Esophagus (tissue), 2 donors: ENCODE data around the gene CCDC97. TPM values are rescaled to one million over a fixed set of nuclear protein-coding genes. Genes with fewer than 3 reads are reported as not detected.
A peak's percentile ranks its signal among the peaks of the same experiment; 100 is the strongest.

Experiments
- H3K27ac ChIP-seq, 2 donors: one replicate each; pipeline ENCODE4 v1.5.1; 2013; ENCODE audit warnings: low read depth in 2 of 2, mild to moderate bottlenecking in 2 of 2, inconsistent platforms in 1 of 2, low read length in 1 of 2, moderate library complexity in 1 of 2
- H3K27me3 ChIP-seq, 2 donors: one replicate each; pipeline ENCODE4 v1.6.1; 2013; ENCODE audit warnings: low read length in 2 of 2, control low read depth in 1 of 2, mild to moderate bottlenecking in 1 of 2; ENCODE audit not compliant: insufficient read depth in 2 of 2, control insufficient read depth in 1 of 2
- H3K36me3 ChIP-seq, 2 donors: one replicate each; pipeline ENCODE4 v1.6.1; 2013; ENCODE audit warnings: low read length in 1 of 2; ENCODE audit not compliant: control insufficient read depth in 2 of 2, insufficient read depth in 2 of 2
- H3K4me1 ChIP-seq, 2 donors: one replicate each; pipeline ENCODE4 v1.6.1; 2013; ENCODE audit warnings: low read length in 1 of 2; ENCODE audit not compliant: control insufficient read depth in 2 of 2, insufficient read depth in 2 of 2
- H3K4me3 ChIP-seq, 2 donors: one replicate each; pipeline ENCODE4 v1.5.1; 2013; ENCODE audit warnings: low read length in 2 of 2, mild to moderate bottlenecking in 2 of 2, low read depth in 1 of 2, moderate library complexity in 1 of 2
- H3K9me3 ChIP-seq, 2 donors: one replicate each; pipeline ENCODE4 v1.6.1; 2013; ENCODE audit warnings: mild to moderate bottlenecking in 2 of 2, low read depth in 1 of 2, low read length in 1 of 2, moderate library complexity in 1 of 2; ENCODE audit not compliant: control insufficient read depth in 2 of 2, insufficient read depth in 1 of 2
- WGBS, 2 donors: extraction: QIAGEN DNeasy Blood & Tissue Kit; methylation state at CpG; one replicate each; pipeline ENCODE4 v1.1.7; 2013; 5-methylcytosine and 5-hydroxymethylcytosine counted together
- polyA plus RNA-seq, 2 donors: library from polyadenylated mRNA; stranded (reverse); fragments of 200-250 nt; gene quantifications; one replicate each; pipeline ENCODE4 v1.2.3, GENCODE V29; 2013
- donor health status: healthy with polysubstance abuse.
- donor health status: Bipolar disorder and iron deficiency.

CCDC97 gene
- polyA plus RNA-seq, 2 donors, result 12.2 to 14.0 TPM

- Histone ChIP-seq H3K9me3 (no peaks in the 10 kb centered on the region), H3K4me1 (peaks cover 0 to 6% of the 10 kb centered on the region in 2 donors), H3K4me3 (no peak overlapping the region), H3K27ac (peak overlapping the region in 1 of 2 donors; percentile 66), H3K27me3 (no peaks in the 10 kb centered on the region), H3K36me3 (peaks cover 33 to 47% of the 10 kb centered on the region in 2 donors)
- 73% methylated on average over 13 of the region's 13 CpGs for WGBS, 2 donors
These were observed 3.8 kb upstream of the CCDC97 start for GRCh38 chr19:41305927-41306793.

GRCh38 chr19:41307090-41307875 lies 2.7 kb upstream of the CCDC97 start:
- peak overlapping the region in 1 of 2 donors; percentile 75 for H3K27ac ChIP-seq
- H3K9me3 ChIP-seq, result no peaks in the 10 kb centered on the region
- H3K27me3 ChIP-seq, result no peaks in the 10 kb centered on the region
- 45 to 52% methylated on average over 8 of the region's 8 CpGs for WGBS, 2 donors
- no peak overlapping the region for H3K4me3 ChIP-seq
- peaks cover 2 to 6% of the 10 kb centered on the region in 2 donors for H3K4me1 ChIP-seq
- peaks cover 33 to 41% of the 10 kb centered on the region in 2 donors for H3K36me3 ChIP-seq

GRCh38 chr19:41307954-41308449 lies 2.0 kb upstream of the CCDC97 start:
- Histone ChIP-seq H3K9me3 (no peaks in the 10 kb centered on the region), H3K4me3 (no peak overlapping the region), H3K27me3 (no peaks in the 10 kb centered on the region), H3K4me1 (peaks cover 2 to 6% of the 10 kb centered on the region in 2 donors), H3K27ac (peak overlapping the region; percentile 75 to 98), H3K36me3 (peaks cover 29 to 37% of the 10 kb centered on the region in 2 donors)
- 35 to 37% methylated on average over 4 of the region's 4 CpGs for WGBS, 2 donors

GRCh38 chr19:41308450-41309179 lies 1.4 kb upstream of the CCDC97 start:
- Histone ChIP-seq H3K4me1 (peaks cover 2 to 6% of the 10 kb centered on the region in 2 donors), H3K27me3 (no peaks in the 10 kb centered on the region), H3K27ac (peak overlapping the region; percentile 97 to 98), H3K36me3 (peaks cover 27 to 37% of the 10 kb centered on the region in 2 donors), H3K4me3 (peak overlapping the region; percentile 81 to 85), H3K9me3 (no peaks in the 10 kb centered on the region)
- WGBS, 2 donors, result 20 to 21% methylated on average over 8 of the region's 8 CpGs

- Histone ChIP-seq H3K4me3 (peak overlapping the region; percentile 81 to 85), H3K9me3 (no peaks in the 10 kb centered on the region), H3K36me3 (peaks cover 20 to 32% of the 10 kb centered on the region in 2 donors), H3K27me3 (no peaks in the 10 kb centered on the region), H3K27ac (peak overlapping the region; percentile 97 to 98), H3K4me1 (peaks cover 2 to 6% of the 10 kb centered on the region in 2 donors)
- 6 to 8% methylated on average over 26 of the region's 26 CpGs for WGBS, 2 donors
These were observed 566 bp upstream of the CCDC97 start for GRCh38 chr19:41309180-41310032.

- WGBS, 2 donors, result 50 to 61% methylated on average over 5 of the region's 5 CpGs
- H3K4me1 ChIP-seq, result peaks cover 2 to 6% of the 10 kb centered on the region in 2 donors
- no peaks in the 10 kb centered on the region for H3K27me3 ChIP-seq
- H3K4me3 ChIP-seq, result peak overlapping the region in 1 of 2 donors; percentile 81
- H3K36me3 ChIP-seq, result peaks cover 5 to 21% of the 10 kb centered on the region in 2 donors
- H3K9me3 ChIP-seq, result no peaks in the 10 kb centered on the region
- peak overlapping the region in 1 of 2 donors; percentile 97 for H3K27ac ChIP-seq
These were observed 1.1 kb downstream of the CCDC97 start for GRCh38 chr19:41311072-41311471.

GRCh38 chr19:41311613-41312012 lies 1.6 kb downstream of the CCDC97 start:
- H3K27ac ChIP-seq, result no peak overlapping the region
- no peak overlapping the region for H3K4me3 ChIP-seq
- H3K36me3 ChIP-seq, result peaks cover 4 to 21% of the 10 kb centered on the region in 2 donors
- H3K9me3 ChIP-seq, result peaks cover 0 to under 1% of the 10 kb centered on the region in 2 donors
- peaks cover 2 to 5% of the 10 kb centered on the region in 2 donors for H3K4me1 ChIP-seq
- H3K27me3 ChIP-seq, result no peaks in the 10 kb centered on the region
- WGBS, 2 donors, result 87 to 89% methylated on average over 8 of the region's 8 CpGs

GRCh38 chr19:41316306-41316920 lies 6.4 kb downstream of the CCDC97 start:
- 96% methylated on average over 24 of the region's 24 CpGs for WGBS, 2 donors
- Histone ChIP-seq H3K27ac (no peak overlapping the region), H3K4me1 (peaks cover 2 to 4% of the 10 kb centered on the region in 2 donors), H3K4me3 (no peak overlapping the region), H3K27me3 (no peaks in the 10 kb centered on the region), H3K36me3 (peaks cover 6 to 55% of the 10 kb centered on the region in 2 donors), H3K9me3 (peaks cover 0 to 1% of the 10 kb centered on the region in 2 donors)
